B cell (primary cell): Measurements from ENCODE around the gene MTHFD1L.

Experiments used
- EZH2 ChIP-seq: IDR thresholded peaks from 2 replicates; pipeline ENCODE4 v1.6.1; 2012; ENCODE audit warnings: borderline replicate concordance, low read depth, mild to moderate bottlenecking, moderate library complexity, low read length; ENCODE audit not compliant: insufficient read depth, poor library complexity, severe bottlenecking
- TF ChIP-seq, protein P1 (sequence below): fragments of 200-600 bp; IDR thresholded peaks from one replicate; pipeline ENCODE4 v1.8.0; 2022; ENCODE audit warnings: antibody characterized with exemption, mild to moderate bottlenecking

DNA sequence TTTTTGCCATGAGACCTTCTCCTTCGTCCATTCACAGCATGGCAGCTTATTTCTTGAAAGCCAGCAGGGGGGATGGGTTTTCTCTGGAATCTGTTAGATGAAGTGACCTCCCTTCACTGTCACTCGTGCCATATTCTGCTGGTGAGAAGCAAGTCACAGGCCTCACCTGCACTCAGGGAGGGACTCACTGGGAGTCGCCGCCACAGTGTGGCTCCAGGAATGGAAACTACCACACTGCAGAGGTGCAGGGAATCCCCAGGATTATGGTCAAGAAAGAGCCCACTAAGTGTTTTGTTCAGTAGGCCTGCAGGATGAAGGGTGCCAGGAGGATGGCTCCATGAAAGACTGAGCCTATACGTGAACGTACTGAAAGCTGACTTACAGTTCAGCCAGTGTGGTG, 213.2 kb downstream of the MTHFD1L start:
- TF ChIP-seq, protein P1, sequence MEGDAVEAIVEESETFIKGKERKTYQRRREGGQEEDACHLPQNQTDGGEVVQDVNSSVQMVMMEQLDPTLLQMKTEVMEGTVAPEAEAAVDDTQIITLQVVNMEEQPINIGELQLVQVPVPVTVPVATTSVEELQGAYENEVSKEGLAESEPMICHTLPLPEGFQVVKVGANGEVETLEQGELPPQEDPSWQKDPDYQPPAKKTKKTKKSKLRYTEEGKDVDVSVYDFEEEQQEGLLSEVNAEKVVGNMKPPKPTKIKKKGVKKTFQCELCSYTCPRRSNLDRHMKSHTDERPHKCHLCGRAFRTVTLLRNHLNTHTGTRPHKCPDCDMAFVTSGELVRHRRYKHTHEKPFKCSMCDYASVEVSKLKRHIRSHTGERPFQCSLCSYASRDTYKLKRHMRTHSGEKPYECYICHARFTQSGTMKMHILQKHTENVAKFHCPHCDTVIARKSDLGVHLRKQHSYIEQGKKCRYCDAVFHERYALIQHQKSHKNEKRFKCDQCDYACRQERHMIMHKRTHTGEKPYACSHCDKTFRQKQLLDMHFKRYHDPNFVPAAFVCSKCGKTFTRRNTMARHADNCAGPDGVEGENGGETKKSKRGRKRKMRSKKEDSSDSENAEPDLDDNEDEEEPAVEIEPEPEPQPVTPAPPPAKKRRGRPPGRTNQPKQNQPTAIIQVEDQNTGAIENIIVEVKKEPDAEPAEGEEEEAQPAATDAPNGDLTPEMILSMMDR = no peak
- no peak for TF ChIP-seq EZH2
